Activated naive CD8-positive, alpha-beta T cell treated with anti-CD3 and anti-CD28 coated beads for 36 hours (primary cell): ENCODE data around the gene ZBTB47. TPM values are rescaled to one million over a fixed set of nuclear protein-coding genes. Genes with fewer than 3 reads are reported as not detected.

Source experiments
- DNase-seq: peaks from one replicate; pipeline ENCODE4 v3.0.0; 2021
- H3K27ac Mint-ChIP-seq: one replicate; pipeline ENCODE4 v1.8.0; 2022; ENCODE audit warnings: mild to moderate bottlenecking, moderate library complexity, mixed read lengths
- H3K27me3 Mint-ChIP-seq: one replicate; pipeline ENCODE4 v1.8.0; 2022; ENCODE audit warnings: mild to moderate bottlenecking, mixed read lengths
- H3K36me3 Mint-ChIP-seq: one replicate; pipeline ENCODE4 v1.8.0; 2021; ENCODE audit warnings: mild to moderate bottlenecking, mixed read lengths
- H3K4me1 Mint-ChIP-seq: one replicate; pipeline ENCODE4 v1.8.0; 2021; ENCODE audit warnings: mixed read lengths
- H3K4me3 Mint-ChIP-seq: one replicate; pipeline ENCODE4 v1.8.0; 2022; ENCODE audit warnings: mild to moderate bottlenecking, moderate library complexity, mixed read lengths
- H3K9me3 Mint-ChIP-seq: one replicate; pipeline ENCODE4 v1.8.0; 2022; ENCODE audit warnings: mixed read lengths
- total RNA-seq, 2 experiments: library from RNA; stranded (reverse); gene quantifications; one replicate each; pipeline ENCODE4 v1.2.3, GENCODE V29; 2021

Gene ZBTB47
- total RNA-seq, 2 experiments from 2014 or later: 0.68 to 0.87 TPM

GRCh38 chr3:42640771-42641370, 12.6 kb upstream of the ZBTB47 start:
- peaks cover 6% of the 10 kb centered on the region for H3K4me1 Mint-ChIP-seq
- no peaks in the 10 kb centered on the region for H3K9me3 Mint-ChIP-seq
- no peaks in the 10 kb centered on the region for H3K27me3 Mint-ChIP-seq
- H3K27ac Mint-ChIP-seq: peak overlapping the region; percentile 55
- no peak overlapping the region for H3K4me3 Mint-ChIP-seq
- no peak for DNase-seq
- peaks cover 19% of the 10 kb centered on the region for H3K36me3 Mint-ChIP-seq

GRCh38 chr3:42647821-42648459, 5.6 kb upstream of the ZBTB47 start:
- no peaks in the 10 kb centered on the region for H3K27me3 Mint-ChIP-seq
- no peak overlapping the region for H3K27ac Mint-ChIP-seq
- no peak overlapping the region for H3K4me3 Mint-ChIP-seq

GRCh38 chr3:42649006-42649405, 4.5 kb upstream of the ZBTB47 start:
- Mint-ChIP-seq H3K36me3 (peaks cover 16% of the 10 kb centered on the region), H3K9me3 (no peaks in the 10 kb centered on the region), H3K27ac (no peak overlapping the region), H3K27me3 (peaks cover 7% of the 10 kb centered on the region), H3K4me1 (peaks cover 15% of the 10 kb centered on the region), H3K4me3 (no peak overlapping the region)
- DNase-seq: no peak

More at GRCh38 chr3:42647821-42648459, 5.6 kb upstream of the ZBTB47 start:
- Mint-ChIP-seq H3K36me3 (peaks cover 16% of the 10 kb centered on the region), H3K9me3 (no peaks in the 10 kb centered on the region), H3K4me1 (peaks cover 9% of the 10 kb centered on the region)
- no peak for DNase-seq

GRCh38 chr3:42649783-42650182, 3.7 kb upstream of the ZBTB47 start:
- Mint-ChIP-seq H3K4me3 (no peak overlapping the region), H3K36me3 (peaks cover 11% of the 10 kb centered on the region), H3K27me3 (peaks cover 7% of the 10 kb centered on the region), H3K9me3 (no peaks in the 10 kb centered on the region), H3K4me1 (peaks cover 15% of the 10 kb centered on the region), H3K27ac (no peak overlapping the region)
- DNase-seq: no peak

- H3K4me3 Mint-ChIP-seq: no peak overlapping the region
- no peak overlapping the region for H3K27ac Mint-ChIP-seq
- H3K27me3 Mint-ChIP-seq: peaks cover 7% of the 10 kb centered on the region
- no peak for DNase-seq
- H3K36me3 Mint-ChIP-seq: peaks cover 7% of the 10 kb centered on the region
- no peaks in the 10 kb centered on the region for H3K9me3 Mint-ChIP-seq
- peaks cover 15% of the 10 kb centered on the region for H3K4me1 Mint-ChIP-seq
Observed at GRCh38 chr3:42651248-42652091, 2.0 kb upstream of the ZBTB47 start.

- DNase-seq: no peak
- Mint-ChIP-seq H3K27me3 (peaks cover 7% of the 10 kb centered on the region), H3K4me1 (peaks cover 9% of the 10 kb centered on the region), H3K36me3 (peaks cover 1% of the 10 kb centered on the region), H3K27ac (no peak overlapping the region), H3K4me3 (no peak overlapping the region), H3K9me3 (no peaks in the 10 kb centered on the region)
Observed at GRCh38 chr3:42652251-42652610, 1.3 kb upstream of the ZBTB47 start.

- H3K36me3 Mint-ChIP-seq: no peaks in the 10 kb centered on the region
- no peaks in the 10 kb centered on the region for H3K9me3 Mint-ChIP-seq
- peaks cover 8% of the 10 kb centered on the region for H3K4me1 Mint-ChIP-seq
- no peak overlapping the region for H3K27ac Mint-ChIP-seq
- H3K4me3 Mint-ChIP-seq: peak overlapping the region; percentile 2
- peaks cover 7% of the 10 kb centered on the region for H3K27me3 Mint-ChIP-seq
- DNase-seq: no peak
Observed at GRCh38 chr3:42652611-42653302, 740 bp upstream of the ZBTB47 start.

GRCh38 chr3:42653303-42653559, 266 bp upstream of the ZBTB47 start:
- DNase-seq: no peak
- no peaks in the 10 kb centered on the region for H3K9me3 Mint-ChIP-seq
- peaks cover 8% of the 10 kb centered on the region for H3K4me1 Mint-ChIP-seq
- H3K27ac Mint-ChIP-seq: no peak overlapping the region
- peak overlapping the region; percentile 2 for H3K4me3 Mint-ChIP-seq
- no peaks in the 10 kb centered on the region for H3K36me3 Mint-ChIP-seq
- H3K27me3 Mint-ChIP-seq: peaks cover 7% of the 10 kb centered on the region

GRCh38 chr3:42654331-42655201, 1.1 kb downstream of the ZBTB47 start:
- Mint-ChIP-seq H3K27me3 (peaks cover 7% of the 10 kb centered on the region), H3K4me3 (peak overlapping the region; percentile 42), H3K4me1 (peaks cover 8% of the 10 kb centered on the region), H3K9me3 (no peaks in the 10 kb centered on the region), H3K36me3 (no peaks in the 10 kb centered on the region), H3K27ac (no peak overlapping the region)
- DNase-seq: peak; percentile 34

GRCh38 chr3:42655331-42655888, 1.9 kb downstream of the ZBTB47 start:
- no peak overlapping the region for H3K27ac Mint-ChIP-seq
- H3K9me3 Mint-ChIP-seq: no peaks in the 10 kb centered on the region
- no peaks in the 10 kb centered on the region for H3K36me3 Mint-ChIP-seq
- H3K27me3 Mint-ChIP-seq: peaks cover 7% of the 10 kb centered on the region
- DNase-seq: no peak
- H3K4me1 Mint-ChIP-seq: peaks cover 8% of the 10 kb centered on the region
- no peak overlapping the region for H3K4me3 Mint-ChIP-seq

GRCh38 chr3:42655980-42656679, 2.6 kb downstream of the ZBTB47 start:
- Mint-ChIP-seq H3K36me3 (no peaks in the 10 kb centered on the region), H3K4me3 (no peak overlapping the region), H3K9me3 (no peaks in the 10 kb centered on the region), H3K27me3 (peaks cover 7% of the 10 kb centered on the region), H3K4me1 (peaks cover 8% of the 10 kb centered on the region), H3K27ac (no peak overlapping the region)
- no peak for DNase-seq

- H3K36me3 Mint-ChIP-seq: no peaks in the 10 kb centered on the region
- H3K4me1 Mint-ChIP-seq: peaks cover 7% of the 10 kb centered on the region
- no peak for DNase-seq
- no peak overlapping the region for H3K27ac Mint-ChIP-seq
- no peaks in the 10 kb centered on the region for H3K9me3 Mint-ChIP-seq
- no peak overlapping the region for H3K4me3 Mint-ChIP-seq
- peaks cover 7% of the 10 kb centered on the region for H3K27me3 Mint-ChIP-seq
Observed at GRCh38 chr3:42656680-42657610, 3.4 kb downstream of the ZBTB47 start.

GRCh38 chr3:42657675-42658074, 4.2 kb downstream of the ZBTB47 start:
- Mint-ChIP-seq H3K27ac (no peak overlapping the region), H3K27me3 (peaks cover 7% of the 10 kb centered on the region), H3K36me3 (no peaks in the 10 kb centered on the region), H3K4me3 (no peak overlapping the region), H3K9me3 (no peaks in the 10 kb centered on the region), H3K4me1 (peaks cover 6% of the 10 kb centered on the region)
- no peak for DNase-seq
